ENCODE data around the gene HSP90AA1.
"Not testable (repeated sequence)": the region's sequence is repeated elsewhere in the genome, so short reads cannot be mapped to it uniquely, and the experiment has no call there.

DNA sequence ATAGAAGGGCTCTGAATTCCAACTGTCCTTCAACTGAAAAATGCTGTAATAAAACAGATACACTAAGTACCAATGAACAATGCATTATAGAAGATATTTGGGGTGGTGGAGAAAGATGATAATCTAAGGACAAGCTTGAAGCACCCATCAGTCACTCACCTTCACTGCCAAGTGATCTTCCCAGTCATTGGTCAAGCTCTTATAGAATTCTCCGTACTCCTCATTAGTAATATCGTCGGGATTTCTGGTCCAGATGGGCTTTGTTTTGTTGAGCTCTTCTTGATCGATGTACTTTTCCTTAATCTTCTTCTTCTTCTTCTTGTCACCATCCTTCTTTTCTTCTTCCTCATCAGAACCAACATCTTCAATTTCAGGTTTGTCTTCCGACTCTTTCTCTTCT lies 2.3 kb downstream of the HSP90AA1 start:
- TF ChIP-seq, protein P1, sequence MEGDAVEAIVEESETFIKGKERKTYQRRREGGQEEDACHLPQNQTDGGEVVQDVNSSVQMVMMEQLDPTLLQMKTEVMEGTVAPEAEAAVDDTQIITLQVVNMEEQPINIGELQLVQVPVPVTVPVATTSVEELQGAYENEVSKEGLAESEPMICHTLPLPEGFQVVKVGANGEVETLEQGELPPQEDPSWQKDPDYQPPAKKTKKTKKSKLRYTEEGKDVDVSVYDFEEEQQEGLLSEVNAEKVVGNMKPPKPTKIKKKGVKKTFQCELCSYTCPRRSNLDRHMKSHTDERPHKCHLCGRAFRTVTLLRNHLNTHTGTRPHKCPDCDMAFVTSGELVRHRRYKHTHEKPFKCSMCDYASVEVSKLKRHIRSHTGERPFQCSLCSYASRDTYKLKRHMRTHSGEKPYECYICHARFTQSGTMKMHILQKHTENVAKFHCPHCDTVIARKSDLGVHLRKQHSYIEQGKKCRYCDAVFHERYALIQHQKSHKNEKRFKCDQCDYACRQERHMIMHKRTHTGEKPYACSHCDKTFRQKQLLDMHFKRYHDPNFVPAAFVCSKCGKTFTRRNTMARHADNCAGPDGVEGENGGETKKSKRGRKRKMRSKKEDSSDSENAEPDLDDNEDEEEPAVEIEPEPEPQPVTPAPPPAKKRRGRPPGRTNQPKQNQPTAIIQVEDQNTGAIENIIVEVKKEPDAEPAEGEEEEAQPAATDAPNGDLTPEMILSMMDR (IDR thresholded peaks at IDR 0.05) = not testable (repeated sequence)
- not testable (repeated sequence) for TF ChIP-seq POLR2A (IDR thresholded peaks at IDR 0.05)

Data from body of pancreas (tissue), 4 donors.